PFSK-1 (cell line): ENCODE measurements around the gene PPP1CC.

Experiments
- POLR2AphosphoS5 ChIP-seq: IDR thresholded peaks from 2 replicates; pipeline ENCODE4 v1.6.1; 2012; ENCODE audit warnings: low read depth, mild to moderate bottlenecking, control low read depth, low read length, moderate library complexity
- REST ChIP-seq, 2 experiments: IDR thresholded peaks; 2 replicates each; pipeline versions ENCODE4 v1.6.1 to v1.8.0; 2011 to 2012; ENCODE audit warnings: low read depth in 2 of 2, low read length in 2 of 2, control low read depth in 1 of 2, inconsistent platforms in 1 of 2, mild to moderate bottlenecking in 1 of 2, moderate library complexity in 1 of 2; ENCODE audit not compliant: insufficient read depth in 1 of 2
- SIN3A ChIP-seq: IDR thresholded peaks from 2 replicates; pipeline ENCODE4 v1.6.1; 2012; ENCODE audit warnings: mild to moderate bottlenecking, low read length, moderate library complexity, borderline replicate concordance; ENCODE audit not compliant: insufficient read depth
- TAF1 ChIP-seq: IDR thresholded peaks from 2 replicates; pipeline ENCODE4 v1.6.1; 2012; ENCODE audit warnings: low read length, control low read depth, borderline replicate concordance; ENCODE audit not compliant: insufficient read depth

GRCh38 chr12:110743571-110744093 is 941 bp upstream of the PPP1CC start:
- TF ChIP-seq POLR2AphosphoS5: no peak; the same call in 1 of the 2 replicates
- no peak for TF ChIP-seq TAF1
- no peak for TF ChIP-seq REST (IDR thresholded peaks at IDR 0.05; ENCODE audit: insufficient read depth in 1 of 2, low read depth in 2 of 2, low read length in 2 of 2)
- no peak for TF ChIP-seq SIN3A
